GM08714 (cell line): Measurements from ENCODE around the gene RGL2.
"Not testable (repeated sequence)": the region's sequence is repeated elsewhere in the genome, so short reads cannot be mapped to it uniquely, and the experiment has no call there.

ENCODE experiments used
- H3K4me3 ChIP-seq: fragments of 200-500 bp; sonication (Bioruptor generic); 2 replicates; pipeline ENCODE4 v1.5.1; 2014; ENCODE audit warnings: mild to moderate bottlenecking, low read length, inconsistent platforms
- ZNF274 ChIP-seq: IDR thresholded peaks from 2 replicates; pipeline ENCODE4 v1.6.1; 2012; ENCODE audit warnings: mild to moderate bottlenecking, low read depth, low read length

Gene RGL2

GRCh38 chr6:33276581-33276863, 22.2 kb downstream of the RGL2 start:
- no peak for TF ChIP-seq ZNF274
- H3K4me3 ChIP-seq = peak overlapping the region; percentile 95

DNA sequence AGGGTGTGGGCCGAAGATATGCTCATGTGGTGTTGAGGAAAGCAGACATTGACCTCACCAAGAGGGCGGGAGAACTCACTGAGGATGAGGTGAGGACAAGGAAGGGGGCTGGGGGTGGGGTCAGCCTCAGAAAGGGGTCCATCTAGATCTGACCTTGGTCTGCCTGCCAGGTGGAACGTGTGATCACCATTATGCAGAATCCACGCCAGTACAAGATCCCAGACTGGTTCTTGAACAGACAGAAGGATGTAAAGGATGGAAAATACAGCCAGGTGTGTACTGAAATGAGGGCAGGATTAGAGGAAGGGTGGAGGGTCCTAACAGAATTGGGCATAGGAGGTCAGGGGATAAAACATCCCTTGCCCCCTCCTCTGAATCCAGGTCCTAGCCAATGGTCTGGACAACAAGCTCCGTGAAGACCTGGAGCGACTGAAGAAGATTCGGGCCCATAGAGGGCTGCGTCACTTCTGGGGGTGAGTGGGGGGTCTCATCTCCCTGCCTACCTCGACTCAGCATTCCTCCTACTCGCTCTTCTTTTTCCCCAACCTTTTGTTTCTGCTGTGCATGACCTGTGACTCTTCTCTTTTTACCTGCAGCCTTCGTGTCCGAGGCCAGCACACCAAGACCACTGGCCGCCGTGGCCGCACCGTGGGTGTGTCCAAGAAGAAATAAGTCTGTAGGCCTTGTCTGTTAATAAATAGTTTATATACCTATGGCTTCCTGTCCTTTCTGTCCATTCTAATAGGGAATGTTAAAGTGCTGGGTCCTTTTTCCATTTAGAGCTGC, 22.8 kb downstream of the RGL2 start:
- H3K4me3 ChIP-seq = peak overlapping the region; percentile 95

- H3K4me3 ChIP-seq = peak overlapping the region; percentile 95
- no peak for TF ChIP-seq ZNF274
These were observed 24.5 kb downstream of the RGL2 start for GRCh38 chr6:33273924-33274902.

GRCh38 chr6:33273129-33273923, 25.4 kb downstream of the RGL2 start:
- H3K4me3 ChIP-seq = peak overlapping the region; percentile 95
- TF ChIP-seq ZNF274 = no peak

GRCh38 chr6:33272275-33273128, 26.2 kb downstream of the RGL2 start:
- no peak for TF ChIP-seq ZNF274
- peak overlapping the region; percentile 95 for H3K4me3 ChIP-seq

DNA sequence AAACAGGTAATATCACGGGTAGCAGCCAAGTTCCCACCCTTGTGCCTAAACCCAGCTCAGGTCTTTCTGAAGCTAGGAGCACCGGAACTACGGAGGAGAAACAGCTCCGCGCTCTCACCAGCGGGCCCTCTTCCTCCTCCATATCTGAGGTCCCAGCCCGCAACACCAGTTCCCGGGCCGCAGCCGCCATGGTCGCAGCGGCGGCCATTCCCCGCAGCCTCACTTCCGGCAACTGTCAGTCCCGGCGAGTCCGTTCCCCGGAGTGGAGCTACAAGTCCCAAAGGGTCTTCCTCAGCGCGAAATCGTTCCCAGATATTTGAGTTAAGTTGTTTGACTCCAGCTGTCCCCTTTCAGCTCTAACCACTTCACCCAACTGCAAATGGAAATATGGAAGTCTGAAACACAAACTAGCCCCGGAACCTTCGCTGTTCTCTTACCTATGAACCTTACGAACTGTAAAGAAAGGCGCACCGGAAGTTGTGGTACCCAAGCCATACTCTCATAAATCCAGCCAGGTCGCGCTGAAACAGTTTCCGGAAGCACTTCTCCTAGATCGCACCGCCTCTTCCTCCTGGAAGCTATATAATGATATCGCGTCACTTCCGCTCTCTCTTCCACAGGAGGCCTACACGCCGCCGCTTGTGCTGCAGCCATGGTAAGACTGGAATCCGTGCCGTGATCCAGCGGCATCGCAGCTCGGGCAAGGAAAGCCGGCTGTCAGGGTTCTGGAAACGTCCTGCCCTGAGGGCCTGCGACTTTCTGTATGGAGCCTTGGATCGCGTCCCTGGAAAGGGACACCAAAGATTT, 27.1 kb downstream of the RGL2 start, which contains the start of the genes RPS18 and VPS52:
Gene RPS18, plus strand, starts transcription at position 608 of the 807 bp plus-strand sequence. Its CDS starts 45 bp downstream, at position 653.
Gene VPS52, minus strand, starts transcription at position 409 of the 807 bp plus-strand sequence. Its CDS starts 201 bp downstream, at position 208.
- peak within 1 kb of the TSS; percentile 95 for H3K4me3 ChIP-seq
- no peak for TF ChIP-seq ZNF274

DNA sequence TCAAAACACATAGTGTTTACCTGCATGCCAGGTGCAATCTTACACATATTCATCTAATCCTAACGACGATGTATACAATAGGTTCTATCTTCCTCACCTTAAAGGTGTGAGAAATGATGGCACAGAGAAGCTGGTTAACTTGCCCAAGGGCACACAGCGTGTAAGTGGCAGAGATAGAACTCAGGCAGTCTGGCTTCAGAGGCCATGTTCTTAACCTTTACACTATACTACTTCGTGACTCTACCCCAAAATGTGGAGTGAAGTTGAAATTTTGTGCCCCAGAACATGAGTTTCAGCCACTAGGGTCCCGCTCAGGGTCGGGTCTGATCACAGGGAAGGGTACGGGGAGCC, 27.6 kb downstream of the RGL2 start:
- H3K4me3 ChIP-seq = peak overlapping the region; percentile 92
- no peak for TF ChIP-seq ZNF274

GRCh38 chr6:33264015-33264414, 34.7 kb downstream of the RGL2 start:
- no peak for TF ChIP-seq ZNF274
- H3K4me3 ChIP-seq = no peak overlapping the region

DNA sequence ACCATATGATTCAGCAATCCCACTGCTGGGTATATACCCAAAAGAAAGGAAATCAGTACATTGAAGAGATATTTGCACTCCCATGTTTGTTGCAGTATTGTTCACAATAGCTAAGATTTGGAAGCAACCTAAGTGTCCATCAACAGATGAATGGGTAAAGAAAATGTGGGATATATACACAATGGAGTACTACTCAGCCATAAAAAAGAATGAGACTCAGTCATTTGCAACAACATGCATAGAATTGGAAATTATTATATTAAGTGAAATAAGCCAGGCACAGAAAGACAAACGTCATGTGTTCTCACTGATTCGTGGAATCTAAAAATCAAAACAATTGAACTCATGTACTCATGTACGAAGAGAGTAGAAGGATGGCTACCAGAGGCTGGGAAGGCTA, 36.3 kb downstream of the RGL2 start:
- not testable (repeated sequence) for H3K4me3 ChIP-seq

DNA sequence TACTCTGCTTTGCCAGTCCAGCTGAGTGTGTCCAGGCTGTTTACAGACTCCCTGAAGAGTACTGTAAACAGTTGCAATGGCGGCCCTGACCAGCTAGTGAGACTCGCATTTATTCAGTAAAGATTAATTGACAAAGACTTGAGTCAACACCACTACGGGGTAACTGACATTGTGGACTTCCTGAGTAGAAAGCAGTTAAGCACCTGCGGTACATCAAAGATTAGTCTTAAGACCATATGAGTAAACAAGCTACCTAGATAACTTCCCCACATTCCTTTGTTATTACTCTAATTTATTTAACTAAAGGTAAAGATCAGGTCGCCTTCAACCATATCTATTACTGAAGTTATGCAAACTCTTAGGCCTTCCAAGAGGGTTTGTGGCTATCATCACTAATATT, 39.7 kb downstream of the RGL2 start:
- H3K4me3 ChIP-seq = no peak overlapping the region
- no peak for TF ChIP-seq ZNF274

GRCh38 chr6:33254591-33254990, 44.2 kb downstream of the RGL2 start:
- no peak overlapping the region for H3K4me3 ChIP-seq
- TF ChIP-seq ZNF274 = no peak

DNA sequence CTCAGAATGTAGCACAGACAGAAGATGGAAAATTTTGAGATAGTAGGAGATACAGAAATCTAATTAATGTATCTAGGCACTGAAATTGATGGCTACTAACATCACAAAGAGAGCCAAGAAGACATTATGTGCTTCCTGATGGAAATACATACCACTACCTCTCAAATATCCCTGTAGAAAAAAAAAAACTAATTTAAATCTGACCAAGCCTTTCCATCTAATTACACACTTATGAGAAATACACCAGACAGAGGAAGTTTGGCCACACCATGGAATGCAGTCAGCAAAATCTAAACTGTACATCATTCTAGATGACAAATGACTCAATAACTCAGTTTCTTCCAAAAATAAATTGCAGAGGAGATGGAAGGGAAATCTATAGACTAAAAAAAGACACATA, 46.0 kb downstream of the RGL2 start:
- no peak for TF ChIP-seq ZNF274
- no peak overlapping the region for H3K4me3 ChIP-seq

DNA sequence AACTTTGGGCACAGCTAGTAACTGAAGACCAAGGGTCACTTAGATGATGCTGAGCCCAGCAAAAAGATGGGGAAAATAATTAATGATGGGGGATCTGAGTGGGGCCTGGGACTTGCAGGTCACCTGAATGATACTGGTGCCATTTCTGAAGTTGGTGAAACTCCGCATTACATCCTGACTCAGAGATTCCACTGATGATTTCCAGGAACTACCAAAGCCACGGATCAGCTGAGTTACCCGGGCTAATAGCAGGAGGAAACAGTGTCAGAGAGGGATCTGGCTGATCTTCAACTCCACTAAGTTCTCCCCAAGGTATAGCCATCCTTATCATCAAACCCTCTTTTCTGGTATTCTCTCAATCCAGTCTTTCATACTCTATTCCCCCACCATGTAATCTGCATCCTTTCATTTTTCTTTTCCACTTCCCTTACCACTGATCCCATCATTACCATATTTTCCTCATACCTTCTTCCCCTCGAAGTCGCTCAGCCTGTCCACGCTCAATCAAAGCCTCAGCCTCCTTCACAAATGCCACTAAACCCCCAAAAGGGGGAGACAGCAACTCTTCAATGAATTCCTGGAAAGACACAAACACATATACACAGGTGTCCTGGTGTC, 47.2 kb downstream of the RGL2 start:
- no peak for TF ChIP-seq ZNF274
- H3K4me3 ChIP-seq = no peak overlapping the region
